ENCODE results near the gene OR52K1. TPM values are rescaled to one million over a fixed set of nuclear protein-coding genes. Genes with fewer than 3 reads are reported as not detected.

OR52K1 gene
- polyA plus RNA-seq, 1 of the 3 experiments (the other 2 are of a cell fraction): not detected

- H3K27me3 ChIP-seq (ENCODE audit: insufficient read depth): peaks cover 49% of the 10 kb centered on the region
- H3K4me2 ChIP-seq: no peak overlapping the region
- no peaks in the 10 kb centered on the region; a peak in 1 of 4 replicates for H3K4me1 ChIP-seq (ENCODE audit: control insufficient read depth in 1 of 2, insufficient read depth in 2 of 2, low read depth in 1 of 2, low read length in 1 of 2)
- no peaks in the 10 kb centered on the region for H3F3A ChIP-seq (replicated peaks; ENCODE audit: insufficient read depth)
- CTCF ChIA-PET: interaction anchor here (7.7 kb wide), 1 partner anchor 308 kb away, joined by 121 read pairs; no protein-coding TSS in a partner anchor
- H4K20me1 ChIP-seq (ENCODE audit: insufficient read depth): no peaks in the 10 kb centered on the region
- TF ChIP-seq TEAD4 (IDR thresholded peaks at IDR 0.05; ENCODE audit: borderline replicate concordance, insufficient read depth): no peak
- no peak for TF ChIP-seq NFIC (IDR thresholded peaks at IDR 0.05; ENCODE audit: borderline replicate concordance)
- TF ChIP-seq GABPA (IDR thresholded peaks at IDR 0.05; ENCODE audit: low read depth): no peak
- no peak for TF ChIP-seq JUND (IDR thresholded peaks at IDR 0.05)
- no peak for TF ChIP-seq SMC3 (IDR thresholded peaks at IDR 0.05; ENCODE audit: low read depth, low read length)
- TF ChIP-seq GATA2 (CRISPR knock-in tag; IDR thresholded peaks at IDR 0.05): no peak
- no peak for TF ChIP-seq TAF1 (IDR thresholded peaks at IDR 0.05; ENCODE audit: borderline replicate concordance, low read depth, low read length)
- no peak for TF ChIP-seq USF1 (IDR thresholded peaks at IDR 0.05; ENCODE audit: borderline replicate concordance, low read depth)
- TF ChIP-seq REST (IDR thresholded peaks at IDR 0.05; ENCODE audit: low read depth, low read length): no peak
- H3K36me3 ChIP-seq (replicated peaks in 1 of 2; ENCODE audit: control insufficient read depth in 1 of 2, insufficient read depth in 2 of 2, low read length in 1 of 2): no peaks in the 10 kb centered on the region
- no peaks in the 10 kb centered on the region for H3K9me2 ChIP-seq
- no peak for DNase-seq
- 14% methylated on average over 7 of the region's 7 CpGs for WGBS (ENCODE audit: low lambda C conversion rate)
- no peak overlapping the region for H2AFZ ChIP-seq (ENCODE audit: low read depth)
- POLR2A ChIA-PET: no interaction called here
- H3K4me3 ChIP-seq (ENCODE audit: low read depth in 2 of 2, low read length in 1 of 2): no peak overlapping the region
- no peak overlapping the region for H3K9ac ChIP-seq
- no peak overlapping the region for H3K27ac ChIP-seq (ENCODE audit: low read depth in 2 of 2, low read length in 1 of 2)
- no peaks in the 10 kb centered on the region for H3K79me2 ChIP-seq (ENCODE audit: insufficient read depth)
- H3K9me3 ChIP-seq: no peaks in the 10 kb centered on the region
These were observed 13.0 kb downstream of the OR52K1 start for GRCh38 chr11:4495487-4495886.

- Histone ChIP-seq H3K4me2 (no peak overlapping the region), H3K9me2 (no peaks in the 10 kb centered on the region), H2AFZ (ENCODE audit: low read depth) (no peak overlapping the region), H3K4me1 (ENCODE audit: control insufficient read depth in 1 of 2, insufficient read depth in 2 of 2, low read depth in 1 of 2, low read length in 1 of 2) (no peaks in the 10 kb centered on the region; a peak in 1 of 4 replicates), H3K9ac (no peak overlapping the region), H3K36me3 (replicated peaks in 1 of 2; ENCODE audit: control insufficient read depth in 1 of 2, insufficient read depth in 2 of 2, low read length in 1 of 2) (no peaks in the 10 kb centered on the region), H3K27me3 (ENCODE audit: insufficient read depth) (peaks cover 49% of the 10 kb centered on the region), H4K20me1 (ENCODE audit: insufficient read depth) (no peaks in the 10 kb centered on the region), H3K79me2 (ENCODE audit: insufficient read depth) (no peaks in the 10 kb centered on the region), H3K9me3 (no peaks in the 10 kb centered on the region), H3K27ac (ENCODE audit: low read depth in 2 of 2, low read length in 1 of 2) (no peak overlapping the region), H3F3A (replicated peaks; ENCODE audit: insufficient read depth) (no peaks in the 10 kb centered on the region), H3K4me3 (ENCODE audit: low read depth in 2 of 2, low read length in 1 of 2) (no peak overlapping the region)
- 11% methylated on average over 6 of the region's 6 CpGs for WGBS (ENCODE audit: low lambda C conversion rate)
- ChIA-PET CTCF (interaction anchor here (7.7 kb wide), 1 partner anchor 309 kb away, joined by 121 read pairs; no protein-coding TSS in a partner anchor), POLR2A (no interaction called here)
- TF ChIP-seq GABPA (IDR thresholded peaks at IDR 0.05; ENCODE audit: low read depth): no peak
- no peak for TF ChIP-seq MAX (IDR thresholded peaks at IDR 0.05; ENCODE audit: low read depth)
- no peak for TF ChIP-seq USF2 (IDR thresholded peaks at IDR 0.05; ENCODE audit: borderline replicate concordance, low read depth, low read length)
- no peak for TF ChIP-seq FOSL2 (IDR thresholded peaks at IDR 0.05; ENCODE audit: borderline replicate concordance, low read depth)
- no peak for TF ChIP-seq SIN3A (IDR thresholded peaks at IDR 0.05; ENCODE audit: borderline replicate concordance, low read depth, low read length)
- no peak for TF ChIP-seq USF1 (IDR thresholded peaks at IDR 0.05; ENCODE audit: borderline replicate concordance, low read depth)
- TF ChIP-seq ELF1 (IDR thresholded peaks at IDR 0.05): no peak
- no peak for TF ChIP-seq REST (IDR thresholded peaks at IDR 0.05; ENCODE audit: low read depth, low read length)
- TF ChIP-seq EZH2phosphoT487 (IDR thresholded peaks at IDR 0.05; ENCODE audit: borderline replicate concordance, low read depth): no peak
- DNase-seq: no peak
These were observed 13.5 kb downstream of the OR52K1 start for GRCh38 chr11:4495986-4496385.
